Mesenchymal stem cell (in vitro differentiated cells and primary cell): ENCODE data around the gene ISOC2.
"Not testable (repeated sequence)": the region's sequence is repeated elsewhere in the genome, so short reads cannot be mapped to it uniquely, and the experiment has no call there.

Experiments
- DNase-seq: peaks from one replicate; pipeline ENCODE4 v3.0.0-alpha.2; 2013
- H2AFZ ChIP-seq: one replicate; pipeline ENCODE4 v1.6.1; 2013; ENCODE audit warnings: low read depth, mild to moderate bottlenecking, control low read depth, inconsistent platforms, low read length, moderate library complexity
- H2AK5ac ChIP-seq: 2 replicates; pipeline ENCODE4 v1.6.1; 2013; ENCODE audit warnings: low read length, moderate library complexity, mild to moderate bottlenecking, inconsistent platforms; ENCODE audit not compliant: severe bottlenecking
- H2BK120ac ChIP-seq: one replicate; pipeline ENCODE4 v1.6.1; 2013; ENCODE audit warnings: low read depth, mild to moderate bottlenecking, inconsistent platforms, low read length, moderate library complexity
- H2BK12ac ChIP-seq, 2 experiments: one replicate each; pipeline ENCODE4 v1.6.1; 2013; ENCODE audit warnings: inconsistent platforms in 2 of 2, low read length in 2 of 2, mild to moderate bottlenecking in 2 of 2, moderate library complexity in 2 of 2, control low read depth in 1 of 2
- H2BK15ac ChIP-seq: one replicate; pipeline ENCODE4 v1.6.1; 2013; ENCODE audit warnings: mild to moderate bottlenecking, low read depth, inconsistent platforms; ENCODE audit not compliant: poor library complexity, severe bottlenecking
- H2BK5ac ChIP-seq: 2 replicates; pipeline ENCODE4 v1.6.1; 2013; ENCODE audit warnings: low read depth, mild to moderate bottlenecking, low read length, control low read depth, inconsistent platforms; ENCODE audit not compliant: poor library complexity, severe bottlenecking
- H3K14ac ChIP-seq, 2 experiments: one replicate each; pipeline ENCODE4 v1.6.1; 2013; ENCODE audit warnings: inconsistent platforms in 2 of 2, low read length in 2 of 2, control low read depth in 1 of 2, mild to moderate bottlenecking in 1 of 2, moderate library complexity in 1 of 2
- H3K18ac ChIP-seq, 2 experiments: one replicate each; pipeline ENCODE4 v1.6.1; 2013; ENCODE audit warnings: inconsistent platforms in 2 of 2, low read length in 2 of 2, control low read depth in 1 of 2, low read depth in 1 of 2, mild to moderate bottlenecking in 1 of 2
- H3K23ac ChIP-seq, 2 experiments: one replicate each; pipeline ENCODE4 v1.6.1; 2013; ENCODE audit warnings: inconsistent platforms in 2 of 2, low read length in 2 of 2, mild to moderate bottlenecking in 2 of 2, moderate library complexity in 2 of 2, control low read depth in 1 of 2
- H3K27ac ChIP-seq: 2 replicates; pipeline ENCODE4 v1.5.1; 2013; ENCODE audit warnings: mild to moderate bottlenecking, moderate library complexity, low read length, control low read depth, inconsistent platforms; ENCODE audit not compliant: poor library complexity, severe bottlenecking
- H3K27me3 ChIP-seq, 2 experiments: 2 replicates each; pipeline versions ENCODE4 v1.6.1 to v1.7.0; 2013; ENCODE audit warnings: low read length in 2 of 2, mild to moderate bottlenecking in 2 of 2, moderate library complexity in 2 of 2, control low read depth in 1 of 2, inconsistent platforms in 1 of 2; ENCODE audit not compliant: control insufficient read depth in 1 of 2, insufficient read depth in 1 of 2
- H3K36me3 ChIP-seq, 2 experiments: 2 replicates each; pipeline versions ENCODE4 v1.6.1 to v1.7.0; 2013; ENCODE audit warnings: low read length in 2 of 2, control low read depth in 1 of 2, inconsistent platforms in 1 of 2, low read depth in 1 of 2, mild to moderate bottlenecking in 1 of 2; ENCODE audit not compliant: insufficient read depth in 2 of 2, control insufficient read depth in 1 of 2
- H3K4ac ChIP-seq, 2 experiments: one replicate each; pipeline ENCODE4 v1.6.1; 2013; ENCODE audit warnings: inconsistent platforms in 2 of 2, low read length in 2 of 2, mild to moderate bottlenecking in 2 of 2, moderate library complexity in 2 of 2, control low read depth in 1 of 2, low read depth in 1 of 2
- H3K4me1 ChIP-seq: 2 replicates; pipeline ENCODE4 v1.6.1; 2013; ENCODE audit warnings: low read depth, low read length, control low read depth; ENCODE audit not compliant: control insufficient read depth, insufficient read depth
- H3K4me2 ChIP-seq: 2 replicates; pipeline ENCODE4 v1.6.1; 2013; ENCODE audit warnings: low read length, mild to moderate bottlenecking, inconsistent platforms; ENCODE audit not compliant: poor library complexity, severe bottlenecking
- H3K4me3 ChIP-seq, 2 experiments: 2 replicates each; pipeline versions ENCODE4 v1.5.1 to v1.7.0; 2013; ENCODE audit warnings: low read length in 2 of 2, mild to moderate bottlenecking in 2 of 2, control low read depth in 1 of 2, low read depth in 1 of 2; ENCODE audit not compliant: insufficient read depth in 1 of 2
- H3K79me1 ChIP-seq: replicated peaks from 2 replicates; pipeline ENCODE4 v1.6.1; 2013; ENCODE audit warnings: mild to moderate bottlenecking, control low read depth, low read length, inconsistent platforms; ENCODE audit not compliant: poor library complexity, severe bottlenecking
- H3K9ac ChIP-seq: 2 replicates; pipeline ENCODE4 v1.7.0; 2013; ENCODE audit warnings: mild to moderate bottlenecking, low read length, moderate library complexity
- H3K9me3 ChIP-seq: 2 replicates; pipeline ENCODE4 v1.7.0; 2013; ENCODE audit warnings: mild to moderate bottlenecking, low read length; ENCODE audit not compliant: control insufficient read depth
- H4K8ac ChIP-seq: one replicate; pipeline ENCODE4 v1.6.1; 2013; ENCODE audit warnings: inconsistent platforms, mild to moderate bottlenecking, low read length, moderate library complexity
- H4K91ac ChIP-seq: one replicate; pipeline ENCODE4 v1.6.1; 2013; ENCODE audit warnings: mild to moderate bottlenecking, low read length, inconsistent platforms
- WGBS: methylation state at CpG from one replicate; pipeline ENCODE4 v1.1.7; 2013; ENCODE audit warnings: mixed read lengths; 5-methylcytosine and 5-hydroxymethylcytosine counted together

ISOC2 gene

GRCh38 chr19:55426042-55426441, 35.4 kb downstream of the ISOC2 start:
- Histone ChIP-seq H2AFZ (no peak overlapping the region), H3K4me3 (no peak overlapping the region), H3K18ac (no peak overlapping the region), H4K91ac (no peak overlapping the region), H3K4me2 (no peak overlapping the region), H3K79me1 (no peaks in the 10 kb centered on the region), H3K9me3 (no peaks in the 10 kb centered on the region), H3K36me3 (no peaks in the 10 kb centered on the region), H3K27me3 (peaks cover 12 to 48% of the 10 kb centered on the region in 2 experiments), H2AK5ac (no peak overlapping the region), H3K27ac (no peak overlapping the region), H2BK12ac (no peak overlapping the region), H3K23ac (no peak overlapping the region), H3K4ac (no peak overlapping the region), H3K14ac (no peak overlapping the region), H2BK5ac (no peak overlapping the region), H2BK15ac (no peak overlapping the region), H2BK120ac (no peak overlapping the region), H3K9ac (no peak overlapping the region), H4K8ac (no peak overlapping the region), H3K4me1 (no peaks in the 10 kb centered on the region)
- WGBS: 78% methylated on average over 2 of the region's 2 CpGs
- no peak for DNase-seq

- no peak overlapping the region for H3K4me3 ChIP-seq
- H3K4me1 ChIP-seq: no peaks in the 10 kb centered on the region
- H2AFZ ChIP-seq: no peak overlapping the region
- H3K4ac ChIP-seq: no peak overlapping the region
- no peak overlapping the region for H4K91ac ChIP-seq
- no peak overlapping the region for H4K8ac ChIP-seq
- H3K4me2 ChIP-seq: no peak overlapping the region
- no peak overlapping the region for H3K23ac ChIP-seq
- H3K27ac ChIP-seq: no peak overlapping the region
- H2BK120ac ChIP-seq: no peak overlapping the region
- H2AK5ac ChIP-seq: no peak overlapping the region
- H3K79me1 ChIP-seq: no peaks in the 10 kb centered on the region
- no peak overlapping the region for H2BK15ac ChIP-seq
- H3K9me3 ChIP-seq: no peaks in the 10 kb centered on the region
- no peak for DNase-seq
- no peak overlapping the region for H2BK5ac ChIP-seq
- H3K9ac ChIP-seq: no peak overlapping the region
- no peaks in the 10 kb centered on the region for H3K36me3 ChIP-seq
- H3K18ac ChIP-seq: no peak overlapping the region
- 92% methylated on average over 3 of the region's 3 CpGs for WGBS
- no peak overlapping the region for H3K14ac ChIP-seq
- no peak overlapping the region for H2BK12ac ChIP-seq
- peaks cover 19 to 52% of the 10 kb centered on the region in 2 experiments for H3K27me3 ChIP-seq
These were observed 36.9 kb downstream of the ISOC2 start for GRCh38 chr19:55424518-55424917.

- peaks cover 17 to 49% of the 10 kb centered on the region in 2 experiments for H3K27me3 ChIP-seq
- no peak overlapping the region for H3K14ac ChIP-seq
- no peak overlapping the region for H3K9ac ChIP-seq
- H2AFZ ChIP-seq: no peak overlapping the region
- H3K27ac ChIP-seq: no peak overlapping the region
- no peak overlapping the region for H2AK5ac ChIP-seq
- no peaks in the 10 kb centered on the region for H3K36me3 ChIP-seq
- no peak overlapping the region for H4K8ac ChIP-seq
- no peak for DNase-seq
- H2BK15ac ChIP-seq: no peak overlapping the region
- H2BK5ac ChIP-seq: no peak overlapping the region
- WGBS: 69% methylated on average over 10 of the region's 13 CpGs
- no peak overlapping the region for H3K18ac ChIP-seq
- H3K23ac ChIP-seq: no peak overlapping the region
- H3K4me3 ChIP-seq: no peak overlapping the region
- no peak overlapping the region for H2BK120ac ChIP-seq
- H3K4me2 ChIP-seq: no peak overlapping the region
- no peaks in the 10 kb centered on the region for H3K9me3 ChIP-seq
- H4K91ac ChIP-seq: no peak overlapping the region
- H3K4me1 ChIP-seq: no peaks in the 10 kb centered on the region
- no peak overlapping the region for H3K4ac ChIP-seq
- no peaks in the 10 kb centered on the region for H3K79me1 ChIP-seq
- no peak overlapping the region for H2BK12ac ChIP-seq
These were observed 38.0 kb downstream of the ISOC2 start for GRCh38 chr19:55423225-55424005.

GRCh38 chr19:55421281-55421680, 40.2 kb downstream of the ISOC2 start:
- H3K9ac ChIP-seq, H2BK120ac ChIP-seq, H2BK5ac ChIP-seq, H4K8ac ChIP-seq, H3K79me1 ChIP-seq, H3K4me2 ChIP-seq, H2AK5ac ChIP-seq, H2AFZ ChIP-seq, H3K27ac ChIP-seq, H3K9me3 ChIP-seq, H3K36me3 ChIP-seq, H3K4me1 ChIP-seq, H3K14ac ChIP-seq, H2BK15ac ChIP-seq, H2BK12ac ChIP-seq, H3K23ac ChIP-seq, H3K18ac ChIP-seq, H3K4ac ChIP-seq, DNase-seq, H4K91ac ChIP-seq, H3K4me3 ChIP-seq: not testable (repeated sequence)
- peaks cover 17 to 42% of the 10 kb centered on the region in 2 experiments for H3K27me3 ChIP-seq
- 76% methylated on average over 4 of the region's 4 CpGs for WGBS
